ENCODE data around the gene KRTAP19-6. TPM values are rescaled to one million over a fixed set of nuclear protein-coding genes. Genes with fewer than 3 reads are reported as not detected.
"Not testable (repeated sequence)": the region's sequence is repeated elsewhere in the genome, so short reads cannot be mapped to it uniquely, and the experiment has no call there.

Gene KRTAP19-6
- total RNA-seq: not detected

- ATAC-seq (no peak), DNase-seq (ENCODE audit: low spot score) (no peak)
These were observed at the start of gene KRTAP19-6 for GRCh38 chr21:30541764-30542163. TSS of gene KRTAP19-6 (minus strand) at chr21:30541864. CDS start at chr21:30541833, 31 bp downstream.

GRCh38 chr21:30590297-30590696 lies 48.6 kb upstream of the KRTAP19-6 start, which contains the start of gene KRTAP22-2:
TSS of gene KRTAP22-2 (minus strand) at chr21:30590397.
- no peak for DNase-seq (ENCODE audit: low spot score)
- no peak for ATAC-seq

- ATAC-seq (no peak), DNase-seq (ENCODE audit: low spot score) (no peak)
These were observed 41.2 kb upstream of the KRTAP19-6 start for GRCh38 chr21:30582870-30583269.

GRCh38 chr21:30580132-30580531 lies 38.5 kb upstream of the KRTAP19-6 start:
- no peak for ATAC-seq
- DNase-seq (ENCODE audit: low spot score): no peak

GRCh38 chr21:30579346-30579745 lies 37.7 kb upstream of the KRTAP19-6 start:
- no peak for ATAC-seq
- no peak for DNase-seq (ENCODE audit: low spot score)

GRCh38 chr21:30577766-30578165 lies 36.1 kb upstream of the KRTAP19-6 start:
- DNase-seq (ENCODE audit: low spot score): no peak
- ATAC-seq: no peak

- DNase-seq (ENCODE audit: low spot score) (no peak), ATAC-seq (no peak)
These were observed 26.0 kb upstream of the KRTAP19-6 start for GRCh38 chr21:30567617-30568016.

- no peak for ATAC-seq
- no peak for DNase-seq (ENCODE audit: low spot score)
These were observed 22.0 kb upstream of the KRTAP19-6 start for GRCh38 chr21:30563630-30564029.

- no peak for ATAC-seq
- no peak for DNase-seq (ENCODE audit: low spot score)
These were observed 21.4 kb upstream of the KRTAP19-6 start for GRCh38 chr21:30563072-30563471.

- no peak for ATAC-seq
These were observed 20.3 kb upstream of the KRTAP19-6 start for GRCh38 chr21:30561957-30562356.

GRCh38 chr21:30561264-30561895 lies 19.7 kb upstream of the KRTAP19-6 start, which contains the start of gene KRTAP19-7:
TSS of gene KRTAP19-7 (minus strand) at chr21:30561314. CDS start at chr21:30561289, 25 bp downstream.
- no peak for DNase-seq (ENCODE audit: low spot score)
- no peak for ATAC-seq

More at GRCh38 chr21:30561957-30562356, 20.3 kb upstream of the KRTAP19-6 start:
- no peak for DNase-seq (ENCODE audit: low spot score)

GRCh38 chr21:30555095-30555494 lies 13.4 kb upstream of the KRTAP19-6 start:
- no peak for ATAC-seq
- DNase-seq (ENCODE audit: low spot score): no peak

- DNase-seq (ENCODE audit: low spot score) (no peak), ATAC-seq (no peak)
These were observed 11.1 kb upstream of the KRTAP19-6 start for GRCh38 chr21:30552782-30553181.

GRCh38 chr21:30518876-30519275 lies 22.8 kb downstream of the KRTAP19-6 start:
- DNase-seq (ENCODE audit: low spot score) (no peak), ATAC-seq (no peak)

- DNase-seq (ENCODE audit: low spot score) (no peak), ATAC-seq (no peak)
These were observed 26.0 kb downstream of the KRTAP19-6 start for GRCh38 chr21:30515681-30516080.

GRCh38 chr21:30505621-30506205 lies 36.0 kb downstream of the KRTAP19-6 start:
- DNase-seq (ENCODE audit: low spot score); ATAC-seq: not testable (repeated sequence)

GRCh38 chr21:30502041-30502440 lies 39.6 kb downstream of the KRTAP19-6 start, which contains the start of gene KRTAP19-5:
TSS of gene KRTAP19-5 (minus strand) at chr21:30502141. CDS start at chr21:30502090, 51 bp downstream.
- DNase-seq (ENCODE audit: low spot score): no peak
- no peak for ATAC-seq

GRCh38 chr21:30497065-30497464 lies 44.6 kb downstream of the KRTAP19-6 start, which contains the start of gene KRTAP19-4:
TSS of gene KRTAP19-4 (minus strand) at chr21:30497165. CDS start at chr21:30497110, 55 bp downstream.
- ATAC-seq: no peak

GRCh38 chr21:30491963-30492428 lies 49.7 kb downstream of the KRTAP19-6 start, which contains the start of gene KRTAP19-3:
TSS of gene KRTAP19-3 (minus strand) at chr21:30492013. CDS start at chr21:30491957, 56 bp downstream.
- ATAC-seq: no peak

More at GRCh38 chr21:30497065-30497464, 44.6 kb downstream of the KRTAP19-6 start, which contains the start of gene KRTAP19-4:
- no peak for DNase-seq (ENCODE audit: low spot score)

More at GRCh38 chr21:30491963-30492428, 49.7 kb downstream of the KRTAP19-6 start, which contains the start of gene KRTAP19-3:
- no peak for DNase-seq (ENCODE audit: low spot score)

Data from left lobe of liver (tissue), 2 donors.